ENCODE results near the gene SLC2A8.

- TF ChIP-seq CTCF (IDR thresholded peaks at IDR 0.05) = no peak
- TF ChIP-seq EP300 (IDR thresholded peaks at IDR 0.05) = no peak
- no peak for TF ChIP-seq POLR2A (IDR thresholded peaks at IDR 0.05)
These were observed 31.4 kb downstream of the SLC2A8 start for GRCh38 chr9:127428348-127428747.

All from gastroesophageal sphincter (tissue), 3 donors.